Tibial nerve (tissue), 3 donors: ENCODE measurements around the gene CWF19L1.

Experiments
- POLR2A ChIP-seq, 2 donors: fragments of 450-650 bp; IDR thresholded peaks; one replicate each; pipeline ENCODE4 v1.6.1; 2017; ENCODE audit warnings: antibody characterized with exemption in 2 of 2, mild to moderate bottlenecking in 2 of 2, moderate library complexity in 2 of 2
- TF ChIP-seq, protein P1 (sequence below), 5 experiments: fragments of 200-600 bp in 3 of 5; fragments of 450-650 bp in 2 of 5; sonication (generic) in 3 of 5; IDR thresholded peaks; one replicate each; pipeline ENCODE4 v1.5.1; 2016 to 2019; ENCODE audit warnings: antibody characterized with exemption in 5 of 5, mild to moderate bottlenecking in 3 of 5, moderate library complexity in 2 of 5

DNA sequence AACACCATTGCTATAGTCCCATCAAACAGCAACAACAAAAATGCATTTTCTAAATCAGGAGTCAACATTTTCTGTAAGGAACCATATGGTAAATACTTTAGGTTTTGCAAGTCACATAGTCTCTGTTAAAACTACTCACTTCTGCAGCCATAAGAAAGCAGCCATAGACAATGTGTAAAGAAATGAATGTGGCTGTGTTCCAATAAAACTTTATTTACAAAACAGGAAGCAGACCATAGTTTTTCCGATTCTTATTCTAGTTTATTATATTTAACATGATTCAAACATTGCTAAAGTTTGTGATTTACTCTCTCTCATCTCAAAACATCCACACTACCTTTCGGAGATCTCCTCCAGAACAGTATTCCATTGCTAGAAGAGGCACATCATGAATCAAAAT, 44.9 kb downstream of the CWF19L1 start:
- TF ChIP-seq, protein P1, sequence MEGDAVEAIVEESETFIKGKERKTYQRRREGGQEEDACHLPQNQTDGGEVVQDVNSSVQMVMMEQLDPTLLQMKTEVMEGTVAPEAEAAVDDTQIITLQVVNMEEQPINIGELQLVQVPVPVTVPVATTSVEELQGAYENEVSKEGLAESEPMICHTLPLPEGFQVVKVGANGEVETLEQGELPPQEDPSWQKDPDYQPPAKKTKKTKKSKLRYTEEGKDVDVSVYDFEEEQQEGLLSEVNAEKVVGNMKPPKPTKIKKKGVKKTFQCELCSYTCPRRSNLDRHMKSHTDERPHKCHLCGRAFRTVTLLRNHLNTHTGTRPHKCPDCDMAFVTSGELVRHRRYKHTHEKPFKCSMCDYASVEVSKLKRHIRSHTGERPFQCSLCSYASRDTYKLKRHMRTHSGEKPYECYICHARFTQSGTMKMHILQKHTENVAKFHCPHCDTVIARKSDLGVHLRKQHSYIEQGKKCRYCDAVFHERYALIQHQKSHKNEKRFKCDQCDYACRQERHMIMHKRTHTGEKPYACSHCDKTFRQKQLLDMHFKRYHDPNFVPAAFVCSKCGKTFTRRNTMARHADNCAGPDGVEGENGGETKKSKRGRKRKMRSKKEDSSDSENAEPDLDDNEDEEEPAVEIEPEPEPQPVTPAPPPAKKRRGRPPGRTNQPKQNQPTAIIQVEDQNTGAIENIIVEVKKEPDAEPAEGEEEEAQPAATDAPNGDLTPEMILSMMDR (IDR thresholded peaks at IDR 0.05): no peak
- TF ChIP-seq POLR2A (IDR thresholded peaks at IDR 0.05): no peak
